Measurements from ENCODE around the gene PDGFA.

GRCh38 chr7:506921-507622 is 12.6 kb downstream of the PDGFA start:
- TF ChIP-seq CTCF (conservative IDR thresholded peaks at IDR 0.05; ENCODE audit: low read length) (no peak), EZH2phosphoT487 (IDR thresholded peaks at IDR 0.05; ENCODE audit: borderline replicate concordance, low read depth, low read length) (no peak)
